ENCODE measurements around the gene ZNF619. TPM values are rescaled to one million over a fixed set of nuclear protein-coding genes. Genes with fewer than 3 reads are reported as not detected.

Gene ZNF619
- total and polyA plus RNA-seq, 9 of the 15 experiments (the other 6 are each of a cell fraction or from before 2014, with no cell fraction given), result 1.3 to 9.1 (median 6.3) TPM

GRCh38 chr3:40452876-40453730, 23.8 kb upstream of the ZNF619 start (continued):
- TF ChIP-seq ZBTB40 (IDR thresholded peaks at IDR 0.05) (peak; percentile 88), ZBTB40 (CRISPR knock-in tag; IDR thresholded peaks at IDR 0.05) (no peak), ZFX (CRISPR knock-in tag; IDR thresholded peaks at IDR 0.05) (peak; percentile 95), ZNF280B (CRISPR knock-in tag; IDR thresholded peaks at IDR 0.05) (no peak), THAP7 (CRISPR knock-in tag; IDR thresholded peaks at IDR 0.05) (no peak), ZNF507 (tag; conservative IDR thresholded peaks at IDR 0.05) (no peak), IFI16 (CRISPR knock-in tag; IDR thresholded peaks at IDR 0.05) (no peak), POLR2A (conservative IDR thresholded peaks at IDR 0.05) (peak; percentile 95), ZNF445 (CRISPR knock-in tag; IDR thresholded peaks at IDR 0.05; ENCODE audit: low read depth) (no peak), TFAM (CRISPR knock-in tag; conservative IDR thresholded peaks at IDR 0.05) (no peak), EP400 (IDR thresholded peaks at IDR 0.05) (peak; percentile 91), ASH1L (IDR thresholded peaks at IDR 0.05; ENCODE audit: borderline replicate concordance, low read depth, partially characterized antibody) (peak; percentile 53), ATF7 (IDR thresholded peaks at IDR 0.05) (peak; percentile 100), TAL1 (IDR thresholded peaks at IDR 0.05) (no peak), ZNF41 (CRISPR knock-in tag; conservative IDR thresholded peaks at IDR 0.05) (no peak), ZNF121 (CRISPR knock-in tag; conservative IDR thresholded peaks at IDR 0.05) (no peak), ZNF24 (IDR thresholded peaks at IDR 0.05) (no peak), DNMT1 (IDR thresholded peaks at IDR 0.05) (no peak)

Measured in K562 (cell line).